Subcutaneous abdominal adipose tissue (tissue), 5 donors: Measurements from ENCODE around the gene ARL15.
A peak's percentile ranks its signal among the peaks of the same experiment; 100 is the strongest.
"Not testable (repeated sequence)": the region's sequence is repeated elsewhere in the genome, so short reads cannot be mapped to it uniquely, and the experiment has no call there.

Source experiments
- H3K27ac ChIP-seq: one replicate; pipeline ENCODE4 v1.7.0; 2013; ENCODE audit warnings: low read depth, mild to moderate bottlenecking, inconsistent platforms, low read length, moderate library complexity
- H3K27me3 ChIP-seq, 5 donors: one replicate each; pipeline ENCODE4 v1.7.0; 2013; ENCODE audit warnings: low read length in 5 of 5, inconsistent platforms in 1 of 5; ENCODE audit not compliant: control insufficient read depth in 5 of 5, insufficient read depth in 4 of 5
- H3K36me3 ChIP-seq, 5 donors: one replicate each; pipeline ENCODE4 v1.7.0; 2013; ENCODE audit warnings: low read length in 5 of 5; ENCODE audit not compliant: control insufficient read depth in 5 of 5, insufficient read depth in 5 of 5
- H3K4me1 ChIP-seq, 5 donors: one replicate each; pipeline ENCODE4 v1.7.0; 2013; ENCODE audit warnings: low read length in 5 of 5, mild to moderate bottlenecking in 3 of 5, moderate library complexity in 1 of 5; ENCODE audit not compliant: control insufficient read depth in 5 of 5, insufficient read depth in 5 of 5
- H3K4me3 ChIP-seq, 5 donors: one replicate each; pipeline ENCODE4 v1.7.0; 2013; ENCODE audit warnings: low read length in 5 of 5, low read depth in 1 of 5
- H3K9ac ChIP-seq, 5 donors: one replicate each; pipeline ENCODE4 v1.7.0; 2013; ENCODE audit warnings: low read length in 5 of 5, mild to moderate bottlenecking in 4 of 5, moderate library complexity in 3 of 5
- H3K9me3 ChIP-seq, 5 donors: one replicate each; pipeline ENCODE4 v1.7.0; 2013; ENCODE audit warnings: low read length in 5 of 5; ENCODE audit not compliant: control insufficient read depth in 5 of 5
- donor health status: healthy.
- donor health status: healthy.
- donor health status: healthy.
- donor health status: healthy.
- donor health status: healthy.

The ARL15 gene

GRCh38 chr5:54310433-54311175, at the start of gene ARL15:
TSS of gene ARL15 (minus strand) at chr5:54310573.
- Histone ChIP-seq H3K9ac (peak within 1 kb of the TSS; percentile 75 to 94 (median 90)), H3K36me3 (no peaks in the 10 kb centered on the region), H3K9me3 (no peaks in the 10 kb centered on the region), H3K4me1 (peaks cover 0 to 30% (median 24%) of the 10 kb centered on the region in 5 donors), H3K27ac (peak within 1 kb of the TSS; percentile 69), H3K27me3 (no peaks in the 10 kb centered on the region), H3K4me3 (peak within 1 kb of the TSS; percentile 89 to 97 (median 97))

- no peaks in the 10 kb centered on the region for H3K36me3 ChIP-seq
- H3K27ac ChIP-seq, result no peak overlapping the region
- no peak overlapping the region for H3K4me3 ChIP-seq
- no peaks in the 10 kb centered on the region for H3K9me3 ChIP-seq
- no peaks in the 10 kb centered on the region for H3K4me1 ChIP-seq
- no peaks in the 10 kb centered on the region for H3K27me3 ChIP-seq
- no peak overlapping the region for H3K9ac ChIP-seq
Measured at GRCh38 chr5:54360089-54360488, 49.7 kb upstream of the ARL15 start.

GRCh38 chr5:54357408-54358058, 47.2 kb upstream of the ARL15 start:
- Histone ChIP-seq H3K4me1 (no peaks in the 10 kb centered on the region), H3K4me3 (no peak overlapping the region), H3K9ac (no peak overlapping the region), H3K36me3 (no peaks in the 10 kb centered on the region), H3K27ac (no peak overlapping the region), H3K9me3 (peaks cover 0 to 14% (median 6%) of the 10 kb centered on the region in 5 donors), H3K27me3 (no peaks in the 10 kb centered on the region)

GRCh38 chr5:54353933-54354564, 43.7 kb upstream of the ARL15 start:
- not testable (repeated sequence) for H3K9ac ChIP-seq, H3K27ac ChIP-seq, H3K4me1 ChIP-seq

GRCh38 chr5:54352580-54352979, 42.2 kb upstream of the ARL15 start:
- not testable (repeated sequence) for H3K27me3 ChIP-seq, H3K27ac ChIP-seq, H3K4me1 ChIP-seq, H3K4me3 ChIP-seq, H3K9ac ChIP-seq, H3K36me3 ChIP-seq
- peaks cover 0 to 14% (median 6%) of the 10 kb centered on the region in 5 donors for H3K9me3 ChIP-seq

More at GRCh38 chr5:54353933-54354564, 43.7 kb upstream of the ARL15 start:
- peaks cover 0 to 14% (median 6%) of the 10 kb centered on the region in 5 donors for H3K9me3 ChIP-seq
- not testable (repeated sequence) for H3K4me3 ChIP-seq, H3K36me3 ChIP-seq, H3K27me3 ChIP-seq

- H3K27ac ChIP-seq, result no peak overlapping the region
- no peak overlapping the region for H3K9ac ChIP-seq
- H3K36me3 ChIP-seq, result no peaks in the 10 kb centered on the region
- H3K4me3 ChIP-seq, result peak overlapping the region in 1 of 5 donors; percentile 19
- peaks cover 3 to 10% (median 3%) of the 10 kb centered on the region in 5 donors for H3K9me3 ChIP-seq
- H3K4me1 ChIP-seq, result no peaks in the 10 kb centered on the region
- no peaks in the 10 kb centered on the region for H3K27me3 ChIP-seq
Measured at GRCh38 chr5:54347221-54347865, 37.0 kb upstream of the ARL15 start.

GRCh38 chr5:54344653-54345052, 34.3 kb upstream of the ARL15 start:
- peaks cover 3 to 10% (median 3%) of the 10 kb centered on the region in 5 donors for H3K9me3 ChIP-seq
- no peaks in the 10 kb centered on the region for H3K27me3 ChIP-seq
- no peaks in the 10 kb centered on the region for H3K36me3 ChIP-seq
- H3K27ac ChIP-seq, result no peak overlapping the region
- no peaks in the 10 kb centered on the region for H3K4me1 ChIP-seq
- H3K4me3 ChIP-seq, result no peak overlapping the region
- H3K9ac ChIP-seq, result no peak overlapping the region

GRCh38 chr5:54341971-54342370, 31.6 kb upstream of the ARL15 start:
- H3K9me3 ChIP-seq, result peaks cover 0 to 7% (median 3%) of the 10 kb centered on the region in 5 donors
- no peak overlapping the region for H3K4me3 ChIP-seq
- no peaks in the 10 kb centered on the region for H3K4me1 ChIP-seq
- H3K9ac ChIP-seq, result no peak overlapping the region
- H3K27ac ChIP-seq, result no peak overlapping the region
- no peaks in the 10 kb centered on the region for H3K36me3 ChIP-seq
- no peaks in the 10 kb centered on the region for H3K27me3 ChIP-seq

GRCh38 chr5:54337523-54337922, 27.1 kb upstream of the ARL15 start:
- H3K36me3 ChIP-seq, result no peaks in the 10 kb centered on the region
- H3K27me3 ChIP-seq, result no peaks in the 10 kb centered on the region
- no peak overlapping the region for H3K27ac ChIP-seq
- H3K4me3 ChIP-seq, result no peak overlapping the region
- H3K9me3 ChIP-seq, result peaks cover 0 to 17% (median 5%) of the 10 kb centered on the region in 5 donors
- no peak overlapping the region for H3K9ac ChIP-seq
- H3K4me1 ChIP-seq, result no peaks in the 10 kb centered on the region
